ENCODE data around the gene ADRA2C.

Gene ADRA2C

GRCh38 chr4:3777669-3778068 is 11.5 kb downstream of the ADRA2C start:
- DNase-seq (ENCODE audit: low spot score): no peak

- no peak for DNase-seq (ENCODE audit: low spot score)
Measured at GRCh38 chr4:3779509-3779908, 13.3 kb downstream of the ADRA2C start.

- no peak for DNase-seq (ENCODE audit: low spot score)
Measured at GRCh38 chr4:3780347-3781171, 14.4 kb downstream of the ADRA2C start.

GRCh38 chr4:3781193-3781886 is 15.2 kb downstream of the ADRA2C start:
- no peak for DNase-seq (ENCODE audit: low spot score)

- no peak for DNase-seq (ENCODE audit: low spot score)
Measured at GRCh38 chr4:3781997-3782930, 16.1 kb downstream of the ADRA2C start.

- no peak for DNase-seq (ENCODE audit: low spot score)
Measured at GRCh38 chr4:3783693-3784306, 17.6 kb downstream of the ADRA2C start.

- no peak for DNase-seq (ENCODE audit: low spot score)
Measured at GRCh38 chr4:3784454-3785291, 18.5 kb downstream of the ADRA2C start.

- no peak for DNase-seq (ENCODE audit: low spot score)
Measured at GRCh38 chr4:3785292-3785565, 19.0 kb downstream of the ADRA2C start.

- no peak for DNase-seq (ENCODE audit: low spot score)
Measured at GRCh38 chr4:3786196-3786869, 20.1 kb downstream of the ADRA2C start.

GRCh38 chr4:3787489-3788365 is 21.5 kb downstream of the ADRA2C start:
- no peak for DNase-seq (ENCODE audit: low spot score)

- DNase-seq (ENCODE audit: low spot score): no peak
Measured at GRCh38 chr4:3788366-3788660, 22.1 kb downstream of the ADRA2C start.

GRCh38 chr4:3789587-3789986 is 23.4 kb downstream of the ADRA2C start:
- no peak for DNase-seq (ENCODE audit: low spot score)

GRCh38 chr4:3790006-3790561 is 23.9 kb downstream of the ADRA2C start:
- DNase-seq (ENCODE audit: low spot score): no peak

- DNase-seq (ENCODE audit: low spot score): no peak
Measured at GRCh38 chr4:3791256-3791655, 25.1 kb downstream of the ADRA2C start.

- peak; percentile 25 for DNase-seq (ENCODE audit: low spot score)
Measured at GRCh38 chr4:3791910-3792542, 25.8 kb downstream of the ADRA2C start.

- no peak for DNase-seq (ENCODE audit: low spot score)
Measured at GRCh38 chr4:3792813-3793212, 26.6 kb downstream of the ADRA2C start.

GRCh38 chr4:3793545-3793944 is 27.4 kb downstream of the ADRA2C start:
- DNase-seq (ENCODE audit: low spot score): no peak

- DNase-seq (ENCODE audit: low spot score): no peak
Measured at GRCh38 chr4:3796960-3797359, 30.8 kb downstream of the ADRA2C start.
